Measurements from ENCODE around the gene SLC27A4.

DNA sequence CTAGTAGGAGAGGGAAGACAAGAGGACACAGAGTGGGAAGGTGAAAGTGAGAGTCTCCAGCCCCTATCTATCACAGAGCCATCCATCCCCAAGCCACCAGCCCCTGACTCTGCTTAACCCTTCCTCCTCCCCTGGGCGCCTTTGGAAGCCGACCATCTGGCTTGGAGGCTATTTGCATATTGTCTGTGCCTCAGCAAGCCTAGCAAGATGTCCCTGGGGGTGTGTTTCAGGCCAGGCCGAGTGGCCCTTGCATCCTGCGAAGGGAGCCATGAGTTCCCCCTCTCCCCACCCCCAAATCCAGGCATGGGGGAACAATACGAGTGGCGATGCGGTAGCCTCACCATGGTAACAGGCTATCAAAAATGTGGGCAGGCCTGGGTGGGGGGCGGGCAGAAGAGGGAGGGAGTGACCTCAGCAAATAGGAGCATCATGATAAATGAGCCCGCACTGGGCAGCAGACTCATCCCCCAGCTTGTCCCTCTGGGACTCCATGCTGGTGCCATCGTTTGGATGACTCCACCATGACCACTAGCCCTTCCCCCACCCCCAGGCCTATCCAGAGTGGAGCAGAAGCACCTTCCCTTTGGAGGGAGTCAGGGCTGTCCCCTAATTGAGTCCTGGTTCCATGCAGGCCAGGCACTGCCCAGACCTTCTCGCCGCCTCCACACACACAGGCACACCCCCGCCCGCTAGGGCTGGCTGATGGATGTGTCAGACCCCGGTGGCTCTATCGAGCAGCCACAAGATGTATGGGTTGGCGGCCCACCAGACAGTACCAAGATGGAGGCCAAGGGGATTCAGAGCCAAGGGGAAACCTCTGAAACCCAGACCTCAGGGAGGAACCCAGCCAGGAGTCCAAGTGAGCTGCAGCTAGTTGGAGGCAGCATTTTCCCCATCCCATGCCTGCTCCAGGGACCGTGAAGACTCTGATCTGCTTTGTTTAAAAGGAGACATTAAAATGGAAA lies 45.5 kb downstream of the SLC27A4 start:
- TF ChIP-seq, protein P1, sequence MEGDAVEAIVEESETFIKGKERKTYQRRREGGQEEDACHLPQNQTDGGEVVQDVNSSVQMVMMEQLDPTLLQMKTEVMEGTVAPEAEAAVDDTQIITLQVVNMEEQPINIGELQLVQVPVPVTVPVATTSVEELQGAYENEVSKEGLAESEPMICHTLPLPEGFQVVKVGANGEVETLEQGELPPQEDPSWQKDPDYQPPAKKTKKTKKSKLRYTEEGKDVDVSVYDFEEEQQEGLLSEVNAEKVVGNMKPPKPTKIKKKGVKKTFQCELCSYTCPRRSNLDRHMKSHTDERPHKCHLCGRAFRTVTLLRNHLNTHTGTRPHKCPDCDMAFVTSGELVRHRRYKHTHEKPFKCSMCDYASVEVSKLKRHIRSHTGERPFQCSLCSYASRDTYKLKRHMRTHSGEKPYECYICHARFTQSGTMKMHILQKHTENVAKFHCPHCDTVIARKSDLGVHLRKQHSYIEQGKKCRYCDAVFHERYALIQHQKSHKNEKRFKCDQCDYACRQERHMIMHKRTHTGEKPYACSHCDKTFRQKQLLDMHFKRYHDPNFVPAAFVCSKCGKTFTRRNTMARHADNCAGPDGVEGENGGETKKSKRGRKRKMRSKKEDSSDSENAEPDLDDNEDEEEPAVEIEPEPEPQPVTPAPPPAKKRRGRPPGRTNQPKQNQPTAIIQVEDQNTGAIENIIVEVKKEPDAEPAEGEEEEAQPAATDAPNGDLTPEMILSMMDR (IDR thresholded peaks at IDR 0.05; ENCODE audit: insufficient read depth, low read length): no peak
- TF ChIP-seq GABPA (IDR thresholded peaks at IDR 0.05; ENCODE audit: low read depth) (no peak), POLR2AphosphoS5 (IDR thresholded peaks at IDR 0.05; ENCODE audit: low read depth) (no peak)
- TF ChIP-seq, protein P2, sequence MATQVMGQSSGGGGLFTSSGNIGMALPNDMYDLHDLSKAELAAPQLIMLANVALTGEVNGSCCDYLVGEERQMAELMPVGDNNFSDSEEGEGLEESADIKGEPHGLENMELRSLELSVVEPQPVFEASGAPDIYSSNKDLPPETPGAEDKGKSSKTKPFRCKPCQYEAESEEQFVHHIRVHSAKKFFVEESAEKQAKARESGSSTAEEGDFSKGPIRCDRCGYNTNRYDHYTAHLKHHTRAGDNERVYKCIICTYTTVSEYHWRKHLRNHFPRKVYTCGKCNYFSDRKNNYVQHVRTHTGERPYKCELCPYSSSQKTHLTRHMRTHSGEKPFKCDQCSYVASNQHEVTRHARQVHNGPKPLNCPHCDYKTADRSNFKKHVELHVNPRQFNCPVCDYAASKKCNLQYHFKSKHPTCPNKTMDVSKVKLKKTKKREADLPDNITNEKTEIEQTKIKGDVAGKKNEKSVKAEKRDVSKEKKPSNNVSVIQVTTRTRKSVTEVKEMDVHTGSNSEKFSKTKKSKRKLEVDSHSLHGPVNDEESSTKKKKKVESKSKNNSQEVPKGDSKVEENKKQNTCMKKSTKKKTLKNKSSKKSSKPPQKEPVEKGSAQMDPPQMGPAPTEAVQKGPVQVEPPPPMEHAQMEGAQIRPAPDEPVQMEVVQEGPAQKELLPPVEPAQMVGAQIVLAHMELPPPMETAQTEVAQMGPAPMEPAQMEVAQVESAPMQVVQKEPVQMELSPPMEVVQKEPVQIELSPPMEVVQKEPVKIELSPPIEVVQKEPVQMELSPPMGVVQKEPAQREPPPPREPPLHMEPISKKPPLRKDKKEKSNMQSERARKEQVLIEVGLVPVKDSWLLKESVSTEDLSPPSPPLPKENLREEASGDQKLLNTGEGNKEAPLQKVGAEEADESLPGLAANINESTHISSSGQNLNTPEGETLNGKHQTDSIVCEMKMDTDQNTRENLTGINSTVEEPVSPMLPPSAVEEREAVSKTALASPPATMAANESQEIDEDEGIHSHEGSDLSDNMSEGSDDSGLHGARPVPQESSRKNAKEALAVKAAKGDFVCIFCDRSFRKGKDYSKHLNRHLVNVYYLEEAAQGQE (IDR thresholded peaks at IDR 0.05; ENCODE audit: insufficient replicate concordance, low read depth): no peak

Measured in HL-60 (cell line).